ENCODE results near the gene FGF22.

- TF ChIP-seq, protein P1, sequence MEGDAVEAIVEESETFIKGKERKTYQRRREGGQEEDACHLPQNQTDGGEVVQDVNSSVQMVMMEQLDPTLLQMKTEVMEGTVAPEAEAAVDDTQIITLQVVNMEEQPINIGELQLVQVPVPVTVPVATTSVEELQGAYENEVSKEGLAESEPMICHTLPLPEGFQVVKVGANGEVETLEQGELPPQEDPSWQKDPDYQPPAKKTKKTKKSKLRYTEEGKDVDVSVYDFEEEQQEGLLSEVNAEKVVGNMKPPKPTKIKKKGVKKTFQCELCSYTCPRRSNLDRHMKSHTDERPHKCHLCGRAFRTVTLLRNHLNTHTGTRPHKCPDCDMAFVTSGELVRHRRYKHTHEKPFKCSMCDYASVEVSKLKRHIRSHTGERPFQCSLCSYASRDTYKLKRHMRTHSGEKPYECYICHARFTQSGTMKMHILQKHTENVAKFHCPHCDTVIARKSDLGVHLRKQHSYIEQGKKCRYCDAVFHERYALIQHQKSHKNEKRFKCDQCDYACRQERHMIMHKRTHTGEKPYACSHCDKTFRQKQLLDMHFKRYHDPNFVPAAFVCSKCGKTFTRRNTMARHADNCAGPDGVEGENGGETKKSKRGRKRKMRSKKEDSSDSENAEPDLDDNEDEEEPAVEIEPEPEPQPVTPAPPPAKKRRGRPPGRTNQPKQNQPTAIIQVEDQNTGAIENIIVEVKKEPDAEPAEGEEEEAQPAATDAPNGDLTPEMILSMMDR (IDR thresholded peaks at IDR 0.05), result no peak
- TF ChIP-seq EZH2 (IDR thresholded peaks at IDR 0.05; ENCODE audit: borderline replicate concordance, insufficient read depth, low read depth, low read length, poor library complexity, severe bottlenecking), result no peak
Observed at GRCh38 chr19:677601-678436, 38.1 kb downstream of the FGF22 start.

Data from B cell (primary cell).